Measurements from ENCODE around the gene DGKQ.

Gene DGKQ

DNA sequence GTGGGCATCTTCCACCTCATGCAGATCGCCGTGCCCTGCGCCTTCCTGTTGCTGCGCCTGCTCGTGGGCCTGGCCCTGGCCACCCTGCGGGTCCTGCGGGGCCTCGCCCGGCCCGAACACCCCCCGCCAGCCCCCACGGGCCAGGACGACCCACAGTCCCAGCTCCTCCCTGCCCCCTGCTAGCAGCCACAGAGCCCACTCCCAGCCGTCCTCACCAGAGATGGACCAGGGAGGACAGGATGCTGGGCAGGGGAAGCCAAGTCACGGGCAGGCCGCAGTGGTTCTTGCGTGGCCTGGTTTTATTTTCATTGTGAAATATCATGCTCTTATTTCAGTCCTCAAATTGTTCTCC is 15.1 kb downstream of the DGKQ start:
- H3K4me3 ChIP-seq (replicated peaks; ENCODE audit: insufficient read depth, low read length), result no peak overlapping the region

DNA sequence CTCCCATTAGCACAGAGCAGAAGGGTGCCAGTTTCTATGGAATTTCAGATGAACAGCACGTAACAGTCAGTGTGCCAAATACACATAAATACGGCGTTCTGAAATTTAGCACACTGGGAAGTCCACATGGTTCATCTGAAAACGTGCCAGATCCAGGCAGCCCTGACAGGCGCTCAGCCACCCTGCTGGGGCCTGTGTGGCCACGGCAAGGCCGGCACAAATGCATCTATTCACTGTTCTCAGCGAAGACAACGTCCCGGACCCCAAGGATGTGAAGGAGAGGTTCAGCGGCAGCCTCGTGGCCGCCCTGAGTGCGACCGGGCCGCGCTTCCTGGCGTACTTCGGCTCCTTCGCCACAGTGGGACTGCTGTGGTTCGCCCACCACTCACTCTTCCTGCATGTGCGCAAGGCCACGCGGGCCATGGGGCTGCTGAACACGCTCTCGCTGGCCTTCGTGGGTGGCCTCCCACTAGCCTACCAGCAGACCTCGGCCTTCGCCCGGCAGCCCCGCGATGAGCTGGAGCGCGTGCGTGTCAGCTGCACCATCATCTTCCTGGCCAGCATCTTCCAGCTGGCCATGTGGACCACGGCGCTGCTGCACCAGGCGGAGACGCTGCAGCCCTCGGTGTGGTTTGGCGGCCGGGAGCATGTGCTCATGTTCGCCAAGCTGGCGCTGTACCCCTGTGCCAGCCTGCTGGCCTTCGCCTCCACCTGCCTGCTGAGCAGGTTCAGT is 15.6 kb downstream of the DGKQ start:
- TF ChIP-seq, protein P1, sequence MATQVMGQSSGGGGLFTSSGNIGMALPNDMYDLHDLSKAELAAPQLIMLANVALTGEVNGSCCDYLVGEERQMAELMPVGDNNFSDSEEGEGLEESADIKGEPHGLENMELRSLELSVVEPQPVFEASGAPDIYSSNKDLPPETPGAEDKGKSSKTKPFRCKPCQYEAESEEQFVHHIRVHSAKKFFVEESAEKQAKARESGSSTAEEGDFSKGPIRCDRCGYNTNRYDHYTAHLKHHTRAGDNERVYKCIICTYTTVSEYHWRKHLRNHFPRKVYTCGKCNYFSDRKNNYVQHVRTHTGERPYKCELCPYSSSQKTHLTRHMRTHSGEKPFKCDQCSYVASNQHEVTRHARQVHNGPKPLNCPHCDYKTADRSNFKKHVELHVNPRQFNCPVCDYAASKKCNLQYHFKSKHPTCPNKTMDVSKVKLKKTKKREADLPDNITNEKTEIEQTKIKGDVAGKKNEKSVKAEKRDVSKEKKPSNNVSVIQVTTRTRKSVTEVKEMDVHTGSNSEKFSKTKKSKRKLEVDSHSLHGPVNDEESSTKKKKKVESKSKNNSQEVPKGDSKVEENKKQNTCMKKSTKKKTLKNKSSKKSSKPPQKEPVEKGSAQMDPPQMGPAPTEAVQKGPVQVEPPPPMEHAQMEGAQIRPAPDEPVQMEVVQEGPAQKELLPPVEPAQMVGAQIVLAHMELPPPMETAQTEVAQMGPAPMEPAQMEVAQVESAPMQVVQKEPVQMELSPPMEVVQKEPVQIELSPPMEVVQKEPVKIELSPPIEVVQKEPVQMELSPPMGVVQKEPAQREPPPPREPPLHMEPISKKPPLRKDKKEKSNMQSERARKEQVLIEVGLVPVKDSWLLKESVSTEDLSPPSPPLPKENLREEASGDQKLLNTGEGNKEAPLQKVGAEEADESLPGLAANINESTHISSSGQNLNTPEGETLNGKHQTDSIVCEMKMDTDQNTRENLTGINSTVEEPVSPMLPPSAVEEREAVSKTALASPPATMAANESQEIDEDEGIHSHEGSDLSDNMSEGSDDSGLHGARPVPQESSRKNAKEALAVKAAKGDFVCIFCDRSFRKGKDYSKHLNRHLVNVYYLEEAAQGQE (IDR thresholded peaks at IDR 0.05; ENCODE audit: insufficient replicate concordance, low read depth), result no peak
- TF ChIP-seq POLR2AphosphoS5 (IDR thresholded peaks at IDR 0.05; ENCODE audit: low read depth) (no peak), GABPA (IDR thresholded peaks at IDR 0.05; ENCODE audit: low read depth) (no peak), SPI1 (IDR thresholded peaks at IDR 0.05; ENCODE audit: borderline replicate concordance, low read depth) (no peak)
- TF ChIP-seq, protein P2, sequence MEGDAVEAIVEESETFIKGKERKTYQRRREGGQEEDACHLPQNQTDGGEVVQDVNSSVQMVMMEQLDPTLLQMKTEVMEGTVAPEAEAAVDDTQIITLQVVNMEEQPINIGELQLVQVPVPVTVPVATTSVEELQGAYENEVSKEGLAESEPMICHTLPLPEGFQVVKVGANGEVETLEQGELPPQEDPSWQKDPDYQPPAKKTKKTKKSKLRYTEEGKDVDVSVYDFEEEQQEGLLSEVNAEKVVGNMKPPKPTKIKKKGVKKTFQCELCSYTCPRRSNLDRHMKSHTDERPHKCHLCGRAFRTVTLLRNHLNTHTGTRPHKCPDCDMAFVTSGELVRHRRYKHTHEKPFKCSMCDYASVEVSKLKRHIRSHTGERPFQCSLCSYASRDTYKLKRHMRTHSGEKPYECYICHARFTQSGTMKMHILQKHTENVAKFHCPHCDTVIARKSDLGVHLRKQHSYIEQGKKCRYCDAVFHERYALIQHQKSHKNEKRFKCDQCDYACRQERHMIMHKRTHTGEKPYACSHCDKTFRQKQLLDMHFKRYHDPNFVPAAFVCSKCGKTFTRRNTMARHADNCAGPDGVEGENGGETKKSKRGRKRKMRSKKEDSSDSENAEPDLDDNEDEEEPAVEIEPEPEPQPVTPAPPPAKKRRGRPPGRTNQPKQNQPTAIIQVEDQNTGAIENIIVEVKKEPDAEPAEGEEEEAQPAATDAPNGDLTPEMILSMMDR (IDR thresholded peaks at IDR 0.05; ENCODE audit: insufficient read depth, low read length), result no peak
- Histone ChIP-seq H3K4me3 (replicated peaks; ENCODE audit: insufficient read depth, low read length) (no peak overlapping the region), H3K27ac (replicated peaks) (no peak overlapping the region), H3K27me3 (ENCODE audit: insufficient read depth, poor library complexity, severe bottlenecking) (no peaks in the 10 kb centered on the region)
- DNase-seq (ENCODE audit: low read depth in 1 of 2, low spot score in 1 of 2), result no peak

More for the DNA sequence above, 15.1 kb downstream of the DGKQ start:
- no peak for DNase-seq (ENCODE audit: low read depth in 1 of 2, low spot score in 1 of 2)
- TF ChIP-seq POLR2AphosphoS5 (IDR thresholded peaks at IDR 0.05; ENCODE audit: low read depth) (no peak), SPI1 (IDR thresholded peaks at IDR 0.05; ENCODE audit: borderline replicate concordance, low read depth) (no peak), GABPA (IDR thresholded peaks at IDR 0.05; ENCODE audit: low read depth) (no peak)
- TF ChIP-seq, protein P1 (IDR thresholded peaks at IDR 0.05; ENCODE audit: insufficient replicate concordance, low read depth), result no peak
- TF ChIP-seq, protein P2 (IDR thresholded peaks at IDR 0.05; ENCODE audit: insufficient read depth, low read length), result no peak
- H3K27me3 ChIP-seq (ENCODE audit: insufficient read depth, poor library complexity, severe bottlenecking), result no peaks in the 10 kb centered on the region
- no peak overlapping the region for H3K27ac ChIP-seq (replicated peaks)

DNA sequence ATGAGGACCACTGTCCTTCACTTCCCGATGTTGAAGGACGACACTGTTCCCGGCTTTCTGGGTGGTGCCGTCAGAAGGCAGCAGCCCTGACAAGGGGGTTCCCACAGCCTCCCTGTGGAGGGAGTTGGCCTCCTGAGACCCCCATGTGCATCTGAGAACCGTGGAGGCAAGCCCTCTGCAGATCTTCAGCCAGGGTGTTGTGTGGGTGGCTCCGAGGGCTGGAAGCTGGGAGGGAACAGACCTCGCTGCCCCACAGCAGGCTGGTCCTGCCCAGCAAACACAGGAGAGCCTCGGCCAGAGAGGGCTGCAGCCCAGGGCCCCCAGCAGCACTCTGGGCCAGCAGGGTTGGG is 16.2 kb downstream of the DGKQ start:
- DNase-seq (ENCODE audit: low read depth in 1 of 2, low spot score in 1 of 2), result no peak
- TF ChIP-seq, protein P1 (IDR thresholded peaks at IDR 0.05; ENCODE audit: insufficient replicate concordance, low read depth), result no peak
- TF ChIP-seq, protein P2 (IDR thresholded peaks at IDR 0.05; ENCODE audit: insufficient read depth, low read length), result no peak
- TF ChIP-seq POLR2AphosphoS5 (IDR thresholded peaks at IDR 0.05; ENCODE audit: low read depth) (no peak), GABPA (IDR thresholded peaks at IDR 0.05; ENCODE audit: low read depth) (no peak), SPI1 (IDR thresholded peaks at IDR 0.05; ENCODE audit: borderline replicate concordance, low read depth) (no peak)
- H3K4me3 ChIP-seq (replicated peaks; ENCODE audit: insufficient read depth, low read length), result no peak overlapping the region
- no peak overlapping the region for H3K27ac ChIP-seq (replicated peaks)
- H3K27me3 ChIP-seq (ENCODE audit: insufficient read depth, poor library complexity, severe bottlenecking), result no peaks in the 10 kb centered on the region

Data from HL-60 (cell line).